Vagina (tissue), 2 donors: ENCODE results near the gene TMEM95. TPM values are rescaled to one million over a fixed set of nuclear protein-coding genes. Genes with fewer than 3 reads are reported as not detected.
"Not testable (repeated sequence)": the region's sequence is repeated elsewhere in the genome, so short reads cannot be mapped to it uniquely, and the experiment has no call there.

Source experiments
- DNase-seq, 2 donors: peaks; one replicate each; pipeline ENCODE4 v3.0.0-alpha.2; 2017; ENCODE audit errors: extremely low spot score in 2 of 2
- H3K27ac ChIP-seq: fragments of 200-600 bp; sonication (generic); one replicate; pipeline ENCODE4 v1.5.1; 2019
- H3K27me3 ChIP-seq: fragments of 200-600 bp; sonication (generic); one replicate; pipeline ENCODE4 v1.5.1; 2019
- H3K36me3 ChIP-seq, 2 donors: fragments of 200-600 bp; sonication (generic); one replicate each; pipeline ENCODE4 v1.5.1; 2017 to 2019
- H3K4me1 ChIP-seq: fragments of 200-600 bp; sonication (generic); one replicate; pipeline ENCODE4 v1.5.1; 2019
- H3K4me3 ChIP-seq, 2 donors: fragments of 200-600 bp; sonication (generic); 1 replicate in 1 of 2; 2 replicates in 1 of 2; pipeline ENCODE4 v1.5.1; 2016 to 2019
- H3K9me3 ChIP-seq: fragments of 200-600 bp; sonication (generic); one replicate; pipeline ENCODE4 v1.5.1; 2019
- POLR2A ChIP-seq, 2 donors: fragments of 450-650 bp; IDR thresholded peaks; one replicate each; pipeline ENCODE4 v1.6.1; 2017; ENCODE audit warnings: antibody characterized with exemption in 2 of 2, mild to moderate bottlenecking in 2 of 2, moderate library complexity in 2 of 2
- POLR2AphosphoS5 ChIP-seq, 2 donors: sonication (generic); formaldehyde crosslinking; IDR thresholded peaks; one replicate each; pipeline ENCODE4 v1.9.0; 2017; ENCODE audit warnings: antibody characterized with exemption in 2 of 2, mild to moderate bottlenecking in 2 of 2, low read depth in 1 of 2; ENCODE audit not compliant: insufficient read depth in 1 of 2
- intact Hi-C: fragments of 100-400 bp; cut with DNase I; formaldehyde crosslinking; loops from one replicate; pipeline ENCODE4 v1.15.1; 2023
- total RNA-seq: library from RNA; depleted of rRNA; stranded (reverse); fragments of >200 nt; gene quantifications from one replicate; pipeline ENCODE4 v1.2.3, GENCODE V29; 2016
- TF ChIP-seq, protein P1 (sequence below), 3 experiments: fragments of 450-650 bp in 2 of 3; fragments of 200-600 bp in 1 of 3; sonication (generic) in 1 of 3; IDR thresholded peaks; one replicate each; pipeline ENCODE4 v1.5.1; 2017 to 2019; ENCODE audit warnings: antibody characterized with exemption in 3 of 3, mild to moderate bottlenecking in 2 of 3, moderate library complexity in 2 of 3

Gene TMEM95
- total RNA-seq, 1 donor from 2014 or later = not detected

DNA sequence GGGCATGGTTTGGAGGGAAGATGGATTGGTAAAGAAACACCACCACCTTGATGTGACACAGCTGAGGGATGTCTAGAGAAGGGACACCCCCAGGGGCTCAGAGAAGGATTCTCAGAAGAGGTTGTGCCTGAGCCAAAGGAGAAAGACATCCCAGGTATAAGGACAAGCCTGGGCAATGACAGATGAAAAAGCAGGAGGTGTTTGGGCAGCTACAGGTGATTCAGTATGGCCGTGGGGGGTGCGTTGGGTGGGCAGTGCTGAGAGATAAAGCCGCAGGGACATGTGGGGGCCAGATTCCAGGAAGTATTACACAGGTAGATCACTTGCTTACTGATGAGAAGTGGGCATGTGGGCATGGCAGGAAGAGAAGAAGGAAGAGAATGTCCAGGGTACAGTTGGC lies 7.0 kb downstream of the TMEM95 start:
- intact Hi-C loops = no loop called here
- Histone ChIP-seq H3K4me3 (no peak overlapping the region), H3K36me3 (no peaks in the 10 kb centered on the region), H3K9me3 (no peaks in the 10 kb centered on the region), H3K4me1 (no peaks in the 10 kb centered on the region), H3K27me3 (no peaks in the 10 kb centered on the region), H3K27ac (no peak overlapping the region)
- DNase-seq = no peak
- no peak for TF ChIP-seq POLR2A (IDR thresholded peaks at IDR 0.05)
- TF ChIP-seq, protein P1, sequence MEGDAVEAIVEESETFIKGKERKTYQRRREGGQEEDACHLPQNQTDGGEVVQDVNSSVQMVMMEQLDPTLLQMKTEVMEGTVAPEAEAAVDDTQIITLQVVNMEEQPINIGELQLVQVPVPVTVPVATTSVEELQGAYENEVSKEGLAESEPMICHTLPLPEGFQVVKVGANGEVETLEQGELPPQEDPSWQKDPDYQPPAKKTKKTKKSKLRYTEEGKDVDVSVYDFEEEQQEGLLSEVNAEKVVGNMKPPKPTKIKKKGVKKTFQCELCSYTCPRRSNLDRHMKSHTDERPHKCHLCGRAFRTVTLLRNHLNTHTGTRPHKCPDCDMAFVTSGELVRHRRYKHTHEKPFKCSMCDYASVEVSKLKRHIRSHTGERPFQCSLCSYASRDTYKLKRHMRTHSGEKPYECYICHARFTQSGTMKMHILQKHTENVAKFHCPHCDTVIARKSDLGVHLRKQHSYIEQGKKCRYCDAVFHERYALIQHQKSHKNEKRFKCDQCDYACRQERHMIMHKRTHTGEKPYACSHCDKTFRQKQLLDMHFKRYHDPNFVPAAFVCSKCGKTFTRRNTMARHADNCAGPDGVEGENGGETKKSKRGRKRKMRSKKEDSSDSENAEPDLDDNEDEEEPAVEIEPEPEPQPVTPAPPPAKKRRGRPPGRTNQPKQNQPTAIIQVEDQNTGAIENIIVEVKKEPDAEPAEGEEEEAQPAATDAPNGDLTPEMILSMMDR (IDR thresholded peaks at IDR 0.05) = no peak

DNA sequence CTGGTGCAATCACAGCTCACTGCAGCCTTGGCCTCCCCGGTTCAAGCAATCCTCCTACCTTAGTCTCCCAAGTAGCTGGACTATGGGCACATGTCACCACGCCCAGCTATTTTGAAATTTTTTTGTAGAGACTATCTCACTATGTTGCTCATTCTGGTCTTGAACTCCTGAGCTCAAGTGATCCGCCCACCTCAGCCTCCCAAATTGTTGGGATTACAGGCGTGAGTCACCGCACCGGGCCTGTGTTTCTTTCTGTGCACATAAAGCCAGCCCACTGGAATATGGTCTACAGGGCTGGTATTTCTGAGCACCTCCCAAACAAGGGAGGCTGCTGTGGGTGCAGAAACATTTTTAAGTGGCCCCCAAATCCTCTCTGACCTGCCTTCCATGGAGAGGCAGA lies 8.4 kb downstream of the TMEM95 start:
- Histone ChIP-seq H3K4me1 (no peaks in the 10 kb centered on the region), H3K27me3 (no peaks in the 10 kb centered on the region), H3K9me3 (no peaks in the 10 kb centered on the region), H3K4me3 (no peak overlapping the region), H3K27ac (no peak overlapping the region), H3K36me3 (no peaks in the 10 kb centered on the region)
- no peak for DNase-seq
- TF ChIP-seq POLR2AphosphoS5 (IDR thresholded peaks at IDR 0.05; ENCODE audit: insufficient read depth in 1 of 2, low read depth in 1 of 2) (no peak), POLR2A (IDR thresholded peaks at IDR 0.05) (no peak)
- TF ChIP-seq, protein P1 (IDR thresholded peaks at IDR 0.05) = no peak
- intact Hi-C loops = no loop called here

DNA sequence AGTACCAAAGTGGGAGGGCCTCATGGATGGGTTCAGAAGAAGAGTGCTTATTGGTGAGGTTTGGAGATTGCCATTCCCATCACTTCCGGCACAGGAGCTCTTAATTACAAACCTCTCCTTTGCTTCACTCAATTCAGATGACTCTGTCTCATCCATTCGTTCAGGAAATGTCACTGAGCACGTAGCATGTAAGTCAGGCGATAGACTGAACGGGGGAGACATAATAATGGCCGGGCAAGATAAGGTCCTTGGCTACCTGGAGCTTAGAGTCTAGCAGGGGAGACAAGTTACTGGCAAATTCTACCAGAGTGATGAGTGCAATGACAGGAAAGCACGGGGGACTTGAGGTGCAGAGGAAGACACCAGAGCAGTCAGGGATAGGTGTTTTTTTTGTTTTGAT lies 11.0 kb downstream of the TMEM95 start:
- H3K9me3 ChIP-seq, H3K36me3 ChIP-seq, H3K27me3 ChIP-seq, H3K27ac ChIP-seq, H3K4me3 ChIP-seq, DNase-seq, H3K4me1 ChIP-seq, intact Hi-C loops: not testable (repeated sequence)

DNA sequence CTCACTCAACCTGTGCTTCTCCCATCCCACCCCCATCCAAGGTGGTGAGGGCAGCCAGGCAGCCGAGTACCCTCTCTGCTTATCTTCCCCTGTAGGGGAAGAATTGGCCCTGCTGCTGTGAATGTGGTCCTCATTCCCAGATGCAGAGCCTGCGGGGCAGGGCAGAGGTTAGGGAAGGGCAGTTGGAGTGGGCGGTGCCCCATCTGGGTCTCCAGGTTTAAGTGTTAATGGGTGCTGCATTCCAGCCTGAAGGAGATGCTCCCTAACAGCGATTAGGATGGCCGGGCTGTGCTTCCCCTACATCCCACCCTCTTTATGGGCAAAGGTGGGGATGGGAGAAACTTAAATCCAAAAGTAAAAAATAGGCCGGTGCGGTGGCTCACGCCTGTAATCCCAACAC lies 12.1 kb downstream of the TMEM95 start:
- DNase-seq = no peak
- H3K9me3 ChIP-seq = no peaks in the 10 kb centered on the region
- no peak overlapping the region for H3K4me3 ChIP-seq
- no peaks in the 10 kb centered on the region for H3K36me3 ChIP-seq
- no peaks in the 10 kb centered on the region for H3K27me3 ChIP-seq
- no peak overlapping the region for H3K27ac ChIP-seq
- TF ChIP-seq POLR2A (IDR thresholded peaks at IDR 0.05) = no peak
- TF ChIP-seq, protein P1 (IDR thresholded peaks at IDR 0.05) = no peak
- TF ChIP-seq POLR2AphosphoS5 (IDR thresholded peaks at IDR 0.05; ENCODE audit: insufficient read depth in 1 of 2, low read depth in 1 of 2) = no peak
- intact Hi-C loops = no loop called here
- H3K4me1 ChIP-seq = no peaks in the 10 kb centered on the region

DNA sequence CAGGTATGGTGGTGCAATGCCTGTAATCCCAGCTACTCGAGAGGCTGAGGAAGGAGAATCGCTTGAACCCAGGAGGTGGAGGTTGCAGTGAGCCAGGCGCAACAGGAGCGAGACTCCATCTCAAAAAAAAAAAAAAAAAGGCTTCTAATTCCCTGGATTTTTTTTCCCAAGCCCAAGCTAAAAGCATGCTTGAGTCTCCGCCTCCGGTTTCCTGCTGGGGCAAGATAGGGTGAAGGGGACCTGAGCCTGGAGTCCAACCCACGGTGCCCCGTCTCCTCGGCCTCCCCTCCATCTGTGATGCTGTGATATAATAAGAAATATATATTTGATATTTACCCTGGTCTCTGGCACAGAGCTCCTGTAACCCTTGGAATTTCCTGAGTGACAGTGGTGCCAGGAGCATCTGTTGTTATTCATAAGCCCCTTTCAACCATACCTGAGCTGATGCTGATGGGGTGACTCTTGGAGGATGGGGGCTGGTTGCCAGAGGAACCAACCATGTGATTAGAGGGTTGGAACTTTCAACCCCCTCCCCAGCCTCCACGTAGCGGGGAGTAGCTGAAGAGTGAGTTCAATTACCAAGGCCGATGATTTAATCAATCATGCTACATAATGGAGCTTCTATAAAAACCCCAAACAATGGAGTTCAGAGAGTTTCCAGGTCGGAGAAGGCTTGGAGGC lies 13.1 kb downstream of the TMEM95 start:
- H3K27ac ChIP-seq = no peak overlapping the region
- H3K36me3 ChIP-seq = no peaks in the 10 kb centered on the region
- no peaks in the 10 kb centered on the region for H3K9me3 ChIP-seq
- intact Hi-C loops = no loop called here
- H3K4me1 ChIP-seq = no peaks in the 10 kb centered on the region
- H3K4me3 ChIP-seq = no peak overlapping the region
- TF ChIP-seq, protein P1 (IDR thresholded peaks at IDR 0.05) = no peak
- no peak for TF ChIP-seq POLR2AphosphoS5 (IDR thresholded peaks at IDR 0.05; ENCODE audit: insufficient read depth in 1 of 2, low read depth in 1 of 2)
- no peak for DNase-seq
- no peaks in the 10 kb centered on the region for H3K27me3 ChIP-seq

DNA sequence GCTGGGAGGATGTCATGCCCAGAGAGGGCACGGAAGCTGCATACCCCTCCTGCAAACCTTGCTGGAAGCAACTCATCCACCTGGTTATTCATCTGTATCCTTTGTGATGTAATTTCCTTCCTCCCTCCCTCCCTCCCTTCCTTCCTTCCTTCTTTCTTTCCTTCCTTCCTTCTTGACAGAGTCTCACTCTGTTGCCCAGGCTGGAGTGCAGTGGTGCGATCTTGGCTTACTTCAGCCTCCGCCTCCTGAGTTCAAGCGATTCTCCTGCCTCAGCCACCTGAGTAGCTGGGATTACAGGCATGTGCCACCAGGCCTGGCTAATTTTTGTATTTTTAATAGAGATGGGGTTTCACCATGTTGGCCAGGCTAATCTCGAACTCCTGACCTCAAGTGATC lies 13.6 kb downstream of the TMEM95 start:
- DNase-seq, intact Hi-C loops, H3K4me3 ChIP-seq: not testable (repeated sequence)

More for the DNA sequence above, 13.6 kb downstream of the TMEM95 start:
- H3K36me3 ChIP-seq, H3K9me3 ChIP-seq, H3K27me3 ChIP-seq, H3K4me1 ChIP-seq, H3K27ac ChIP-seq: not testable (repeated sequence)
